Femur (tissue), 1 donor: ENCODE results near the gene VPS37C.
"Not testable (repeated sequence)": the region's sequence is repeated elsewhere in the genome, so short reads cannot be mapped to it uniquely, and the experiment has no call there.

Experiments
- DNase-seq: peaks from one replicate; pipeline ENCODE4 v3.0.0-alpha.2; 2017

VPS37C gene

GRCh38 chr11:61161190-61162091 is at the start of gene VPS37C:
VPS37C (minus strand) TSS chr11:61161426; CDS start chr11:61138829, 22,597 bp downstream.
- peak; percentile 94 for DNase-seq

- not testable (repeated sequence) for DNase-seq
These were observed 49.4 kb upstream of the VPS37C start for GRCh38 chr11:61210629-61211028.

GRCh38 chr11:61207636-61208310 is 46.5 kb upstream of the VPS37C start:
- not testable (repeated sequence) for DNase-seq

GRCh38 chr11:61204502-61205059 is 43.4 kb upstream of the VPS37C start:
- not testable (repeated sequence) for DNase-seq

- DNase-seq, result not testable (repeated sequence)
These were observed 42.6 kb upstream of the VPS37C start for GRCh38 chr11:61203873-61204272.

GRCh38 chr11:61202950-61203746 is 41.9 kb upstream of the VPS37C start, which contains the start of gene PGA3:
PGA3 (plus strand) TSS chr11:61203515; CDS start chr11:61203565, 50 bp downstream.
- not testable (repeated sequence) for DNase-seq

GRCh38 chr11:61201476-61201875 is 40.2 kb upstream of the VPS37C start:
- no peak for DNase-seq

- no peak for DNase-seq
These were observed 37.8 kb upstream of the VPS37C start for GRCh38 chr11:61198948-61199523.

GRCh38 chr11:61198361-61198760 is 37.1 kb upstream of the VPS37C start:
- no peak for DNase-seq

GRCh38 chr11:61195719-61196118 is 34.5 kb upstream of the VPS37C start:
- DNase-seq, result no peak

- no peak for DNase-seq
These were observed 33.9 kb upstream of the VPS37C start for GRCh38 chr11:61194981-61195695.

GRCh38 chr11:61194169-61194671 is 33.0 kb upstream of the VPS37C start:
- DNase-seq, result no peak

GRCh38 chr11:61193596-61193995 is 32.4 kb upstream of the VPS37C start:
- DNase-seq, result no peak

GRCh38 chr11:61189933-61190332 is 28.7 kb upstream of the VPS37C start:
- DNase-seq, result no peak

- peak; percentile 81 for DNase-seq
These were observed 26.4 kb upstream of the VPS37C start for GRCh38 chr11:61187505-61188130.

GRCh38 chr11:61186504-61186903 is 25.3 kb upstream of the VPS37C start:
- DNase-seq, result no peak

- no peak for DNase-seq
These were observed 22.4 kb upstream of the VPS37C start for GRCh38 chr11:61183645-61184044.

- no peak for DNase-seq
These were observed 20.3 kb upstream of the VPS37C start for GRCh38 chr11:61181489-61181888.

GRCh38 chr11:61180205-61180604 is 19.0 kb upstream of the VPS37C start:
- not testable (repeated sequence) for DNase-seq

- no peak for DNase-seq
These were observed 15.2 kb upstream of the VPS37C start for GRCh38 chr11:61176446-61176845.

GRCh38 chr11:61174949-61175348 is 13.7 kb upstream of the VPS37C start:
- no peak for DNase-seq
